CD8-positive, alpha-beta memory T cell (primary cell): ENCODE measurements around the gene GPBP1. TPM values are rescaled to one million over a fixed set of nuclear protein-coding genes. Genes with fewer than 3 reads are reported as not detected.

ENCODE experiments used
- CTCF ChIA-PET: fragments of 350-600 bp; sonication (Branson Sonifier 250); formaldehyde crosslinking; loops from one replicate; lab custom pipeline; 2021; ENCODE audit warnings: antibody characterized with exemption; lab: Charles Lee
- POLR2A ChIA-PET: fragments of 350-600 bp; sonication (Branson Sonifier 250); formaldehyde crosslinking; loops from one replicate; lab custom pipeline; 2021; ENCODE audit warnings: antibody characterized with exemption; lab: Charles Lee
- DNase-seq, 5 donors: peaks; one replicate each; pipeline versions ENCODE4 v3.0.0 to v3.0.0-alpha.2; 2020 to 2022; ENCODE audit warnings: mixed read lengths in 1 of 5
- H3K27ac ChIP-seq: one replicate; pipeline ENCODE4 v1.7.0; 2013; ENCODE audit warnings: low read depth, mild to moderate bottlenecking, low read length, moderate library complexity
- H3K27me3 ChIP-seq: 2 replicates; pipeline ENCODE4 v1.7.0; 2013; ENCODE audit warnings: low read length, mild to moderate bottlenecking; ENCODE audit not compliant: insufficient read depth, poor library complexity, severe bottlenecking
- H3K36me3 ChIP-seq: 2 replicates; pipeline ENCODE4 v1.7.0; 2013; ENCODE audit warnings: mild to moderate bottlenecking, low read length, moderate library complexity; ENCODE audit not compliant: insufficient read depth
- H3K4me1 ChIP-seq: 2 replicates; pipeline ENCODE4 v1.7.0; 2013; ENCODE audit warnings: mild to moderate bottlenecking, low read length, moderate library complexity; ENCODE audit not compliant: insufficient read depth
- H3K4me3 ChIP-seq: 2 replicates; pipeline ENCODE4 v1.7.0; 2013; ENCODE audit warnings: mild to moderate bottlenecking, low read length
- H3K9me3 ChIP-seq: 2 replicates; pipeline ENCODE4 v1.7.0; 2013; ENCODE audit warnings: mild to moderate bottlenecking, low read length
- H3K27ac Mint-ChIP-seq, 8 donors: one replicate each; pipeline ENCODE4 v1.8.0; 2020 to 2021; ENCODE audit warnings: mixed read lengths in 8 of 8, mild to moderate bottlenecking in 6 of 8, inconsistent platforms in 3 of 8, moderate library complexity in 3 of 8
- H3K27me3 Mint-ChIP-seq, 2 donors: one replicate each; pipeline ENCODE4 v1.8.0; 2020 to 2021; ENCODE audit warnings: mixed read lengths in 2 of 2, mild to moderate bottlenecking in 1 of 2, moderate library complexity in 1 of 2
- H3K36me3 Mint-ChIP-seq, 3 donors: one replicate each; pipeline ENCODE4 v1.8.0; 2020 to 2021; ENCODE audit warnings: mixed read lengths in 3 of 3, inconsistent platforms in 1 of 3, mild to moderate bottlenecking in 1 of 3
- H3K4me1 Mint-ChIP-seq, 3 donors: one replicate each; pipeline ENCODE4 v1.8.0; 2020 to 2021; ENCODE audit warnings: mixed read lengths in 3 of 3, inconsistent platforms in 1 of 3, mild to moderate bottlenecking in 1 of 3
- H3K4me3 Mint-ChIP-seq, 7 donors: one replicate each; pipeline ENCODE4 v1.8.0; 2020 to 2021; ENCODE audit warnings: mixed read lengths in 7 of 7, mild to moderate bottlenecking in 6 of 7, moderate library complexity in 4 of 7, inconsistent platforms in 2 of 7
- H3K9me3 Mint-ChIP-seq, 5 donors: one replicate each; pipeline ENCODE4 v1.8.0; 2020 to 2022; ENCODE audit warnings: mixed read lengths in 5 of 5, mild to moderate bottlenecking in 3 of 5, moderate library complexity in 2 of 5, inconsistent platforms in 1 of 5
- polyA plus RNA-seq: library from polyadenylated mRNA; unstranded; fragments of 300-500 nt; fragmentation: Illumina TruSeq; gene quantifications from one replicate; pipeline ENCODE4 v1.2.3, GENCODE V29; 2021
- total RNA-seq, 2 experiments: library from RNA; stranded (reverse); gene quantifications; one replicate each; pipeline ENCODE4 v1.2.3, GENCODE V29; 2021

GPBP1 gene
- total and polyA plus RNA-seq, 3 experiments from 2014 or later, result 77.7 to 101 (median 81.9) TPM

DNA sequence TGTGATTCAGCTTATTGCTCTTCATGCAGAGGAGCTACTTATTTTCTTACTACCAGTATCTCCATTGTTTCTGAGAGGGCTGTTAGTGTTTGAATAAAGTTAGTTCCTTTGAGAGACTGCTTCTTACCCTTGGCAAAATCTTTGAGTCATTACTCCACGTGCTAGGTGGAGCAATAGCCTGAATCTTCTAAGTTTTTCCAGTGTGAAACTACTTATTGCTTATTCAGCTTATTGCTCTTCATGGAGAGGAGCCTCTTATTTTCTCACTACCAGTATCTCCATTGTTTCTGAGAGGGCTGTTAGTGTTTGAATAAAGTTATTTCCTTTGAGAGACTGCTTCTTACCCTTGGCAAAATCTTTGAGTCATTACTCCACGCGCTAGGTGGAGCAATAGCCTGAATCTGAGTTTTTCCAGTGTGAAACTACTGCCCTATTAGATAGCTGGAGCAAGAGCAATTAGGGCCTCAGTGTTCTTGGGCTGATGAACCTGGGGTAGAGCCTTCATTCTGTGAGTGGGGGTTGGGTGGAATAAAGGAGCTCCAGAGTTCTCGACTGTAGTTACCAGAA lies 41.9 kb downstream of the GPBP1 start:
- Histone ChIP-seq H3K4me3 (no peak overlapping the region), H3K36me3 (peaks cover 26% of the 10 kb centered on the region), H3K4me1 (peaks cover 16% of the 10 kb centered on the region), H3K27ac (no peak overlapping the region), H3K27me3 (no peaks in the 10 kb centered on the region), H3K9me3 (no peaks in the 10 kb centered on the region)
- CTCF ChIA-PET, result interaction anchor here (0.8 to 1.5 kb wide), 4 partner anchors 13 to 78 kb away, joined by 3 to 6 read pairs (median 4); no protein-coding TSS in a partner anchor
- H3K4me3 Mint-ChIP-seq, result no peak overlapping the region
- POLR2A ChIA-PET, result no interaction called here
- peak overlapping the region in 6 of 8 donors; percentile 42 to 90 (median 74) for H3K27ac Mint-ChIP-seq
- no peak for DNase-seq
- no peaks in the 10 kb centered on the region for H3K27me3 Mint-ChIP-seq
- H3K36me3 Mint-ChIP-seq, result peaks cover 0 to 59% (median 8%) of the 10 kb centered on the region in 3 donors
- H3K9me3 Mint-ChIP-seq, result no peaks in the 10 kb centered on the region
- peaks cover 49 to 76% (median 57%) of the 10 kb centered on the region in 3 donors for H3K4me1 Mint-ChIP-seq

DNA sequence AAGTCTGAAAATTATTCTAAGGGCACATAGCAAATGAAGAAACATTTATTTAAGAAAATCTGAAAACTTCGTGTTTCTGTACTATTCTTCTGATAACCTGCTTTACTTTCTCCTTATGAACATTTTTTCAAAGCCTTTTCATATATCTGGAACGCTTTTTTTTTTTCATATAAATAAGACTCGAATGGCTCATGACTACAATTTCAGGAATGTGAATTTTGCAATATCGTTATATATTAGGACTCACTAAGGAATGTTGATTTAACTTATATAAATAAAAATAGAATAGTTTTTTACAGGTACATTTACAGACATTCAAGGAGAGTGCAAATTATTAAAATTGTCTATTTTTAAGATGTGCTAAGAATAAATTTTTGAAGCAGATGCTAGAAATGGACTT lies 42.9 kb downstream of the GPBP1 start:
- H3K4me1 ChIP-seq, result peaks cover 10% of the 10 kb centered on the region
- Mint-ChIP-seq H3K4me3 (no peak overlapping the region), H3K27ac (peak overlapping the region in 3 of 8 donors; percentile 72 to 90 (median 82)), H3K9me3 (no peaks in the 10 kb centered on the region), H3K27me3 (no peaks in the 10 kb centered on the region), H3K4me1 (peaks cover 48 to 76% (median 59%) of the 10 kb centered on the region in 3 donors), H3K36me3 (peaks cover 0 to 59% (median 6%) of the 10 kb centered on the region in 3 donors)
- H3K4me3 ChIP-seq, result no peak overlapping the region
- ChIA-PET CTCF (interaction anchor here (1.5 to 4.4 kb wide), 2 partner anchors 79 to 315 kb away, joined by 4 to 33 read pairs; no protein-coding TSS in a partner anchor), POLR2A (interaction anchor here (0.6 kb wide), 1 partner anchor 43 kb away, joined by 3 read pairs; the partner anchor contains the start of gene GPBP1)
- H3K9me3 ChIP-seq, result no peaks in the 10 kb centered on the region
- no peak for DNase-seq
- no peak overlapping the region for H3K27ac ChIP-seq
- no peaks in the 10 kb centered on the region for H3K27me3 ChIP-seq
- peaks cover 26% of the 10 kb centered on the region for H3K36me3 ChIP-seq

GRCh38 chr5:57219386-57219785 lies 45.5 kb downstream of the GPBP1 start:
- ChIA-PET POLR2A (interaction anchor here (0.7 kb wide), 1 partner anchor 1018 kb away, joined by 8 read pairs; no protein-coding TSS in a partner anchor), CTCF (interaction anchor here (0.6 to 4.4 kb wide), 19 partner anchors 19 to 1242 kb away, joined by 3 to 33 read pairs (median 3); partner anchors contain the start of gene SETD9)
- Histone ChIP-seq H3K27ac (no peak overlapping the region), H3K27me3 (no peaks in the 10 kb centered on the region), H3K4me3 (no peak overlapping the region), H3K4me1 (peaks cover 10% of the 10 kb centered on the region), H3K36me3 (peaks cover 18% of the 10 kb centered on the region), H3K9me3 (no peaks in the 10 kb centered on the region)
- Mint-ChIP-seq H3K27ac (peak overlapping the region; percentile 46 to 92 (median 75)), H3K36me3 (peaks cover 0 to 51% (median 4%) of the 10 kb centered on the region in 3 donors), H3K27me3 (no peaks in the 10 kb centered on the region), H3K4me1 (peaks cover 40 to 71% (median 51%) of the 10 kb centered on the region in 3 donors), H3K9me3 (no peaks in the 10 kb centered on the region), H3K4me3 (peak overlapping the region in 1 of 7 donors; percentile 29)
- DNase-seq, result no peak

DNA sequence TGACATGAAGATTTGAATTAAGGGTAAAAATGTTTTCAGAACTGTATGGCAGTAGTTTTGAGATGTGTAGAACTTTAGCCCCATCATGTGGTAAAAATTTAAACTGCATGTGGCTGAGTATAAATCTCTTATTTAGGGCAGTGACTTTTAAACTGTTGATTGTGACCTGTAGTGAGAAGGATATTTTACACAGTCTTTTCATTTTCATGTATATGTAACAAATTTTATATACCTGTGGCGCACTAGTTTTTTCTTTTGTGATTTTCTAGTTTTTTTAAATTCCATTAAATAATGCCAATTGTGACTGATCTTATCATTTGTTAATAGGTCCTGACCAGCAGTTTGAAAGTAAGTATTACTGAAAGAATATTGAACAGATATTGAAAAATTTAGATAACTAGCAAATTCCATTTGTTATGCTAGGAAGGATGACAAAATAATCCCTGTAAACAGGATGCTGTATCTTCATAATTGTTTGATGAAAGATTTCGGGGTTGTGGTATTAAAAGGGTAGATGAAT lies 47.2 kb downstream of the GPBP1 start:
- Histone ChIP-seq H3K27ac (no peak overlapping the region), H3K36me3 (peaks cover 11% of the 10 kb centered on the region), H3K9me3 (no peaks in the 10 kb centered on the region), H3K4me3 (no peak overlapping the region), H3K4me1 (peaks cover 10% of the 10 kb centered on the region), H3K27me3 (no peaks in the 10 kb centered on the region)
- H3K4me1 Mint-ChIP-seq, result peaks cover 38 to 71% (median 50%) of the 10 kb centered on the region in 3 donors
- peak overlapping the region; percentile 34 to 91 (median 73) for H3K27ac Mint-ChIP-seq
- peak in 2 of 5 donors; percentile 58 to 63 for DNase-seq
- no peaks in the 10 kb centered on the region for H3K27me3 Mint-ChIP-seq
- ChIA-PET POLR2A (no interaction called here), CTCF (interaction anchor here (4.4 kb wide), 1 partner anchor 319 kb away, joined by 33 read pairs; no protein-coding TSS in a partner anchor)
- H3K36me3 Mint-ChIP-seq, result peaks cover 0 to 48% (median 2%) of the 10 kb centered on the region in 3 donors
- H3K9me3 Mint-ChIP-seq, result no peaks in the 10 kb centered on the region
- no peak overlapping the region for H3K4me3 Mint-ChIP-seq

DNA sequence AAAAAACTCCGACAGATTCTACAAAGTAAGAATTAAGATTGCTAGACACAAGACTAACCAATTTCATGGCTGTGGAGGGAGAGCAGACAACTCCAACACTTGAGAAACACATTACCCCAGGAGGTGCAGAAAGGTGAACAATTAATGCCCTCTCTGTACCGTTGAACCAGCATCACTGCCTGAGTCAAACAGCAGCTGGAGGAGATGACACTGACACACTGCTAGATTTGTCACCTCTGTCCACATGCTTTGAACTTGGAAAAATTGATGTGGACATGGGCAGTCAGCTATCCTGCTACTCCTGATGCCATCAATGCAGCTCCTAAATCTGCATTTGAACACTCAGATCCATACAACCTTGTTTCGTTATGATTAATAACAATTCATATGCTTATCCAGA lies 51.7 kb downstream of the GPBP1 start:
- H3K4me1 ChIP-seq, result no peaks in the 10 kb centered on the region
- Mint-ChIP-seq H3K4me1 (peaks cover 36 to 60% (median 46%) of the 10 kb centered on the region in 3 donors), H3K9me3 (no peaks in the 10 kb centered on the region), H3K27me3 (no peaks in the 10 kb centered on the region), H3K36me3 (peaks cover 0 to 43% (median 2%) of the 10 kb centered on the region in 3 donors), H3K27ac (peak overlapping the region in 1 of 8 donors; percentile 45), H3K4me3 (peak overlapping the region in 1 of 7 donors; percentile 13)
- DNase-seq, result no peak
- ChIA-PET POLR2A (no interaction called here), CTCF (interaction anchor here (0.9 to 1.7 kb wide), 4 partner anchors 10 to 955 kb away, joined by 3 to 6 read pairs (median 3); no protein-coding TSS in a partner anchor)
- H3K4me3 ChIP-seq, result no peak overlapping the region
- H3K27ac ChIP-seq, result no peak overlapping the region
- no peaks in the 10 kb centered on the region for H3K27me3 ChIP-seq
- H3K36me3 ChIP-seq, result peaks cover 7% of the 10 kb centered on the region
- no peaks in the 10 kb centered on the region for H3K9me3 ChIP-seq

DNA sequence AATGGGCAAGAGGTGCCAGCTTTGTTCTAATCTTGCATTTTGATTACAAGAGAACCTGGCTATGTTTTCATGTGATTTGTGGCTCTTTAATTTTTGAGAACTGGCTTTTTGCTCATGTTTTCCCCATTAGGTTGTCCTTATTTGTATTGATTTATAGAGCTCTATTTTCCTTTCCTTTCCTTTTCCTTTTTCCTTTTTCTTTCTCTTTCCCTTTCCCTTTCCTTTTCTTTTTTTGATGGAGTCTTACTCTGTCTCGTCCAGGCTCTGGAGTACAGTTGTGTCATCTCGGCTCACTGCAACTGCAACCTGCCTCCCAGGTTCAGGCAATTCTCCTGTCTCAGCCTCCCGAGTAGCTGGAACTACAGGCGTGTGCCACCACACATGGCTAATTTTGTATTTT lies 55.5 kb downstream of the GPBP1 start:
- Histone ChIP-seq H3K4me1 (no peaks in the 10 kb centered on the region), H3K4me3 (no peak overlapping the region), H3K36me3 (peaks cover 34% of the 10 kb centered on the region), H3K9me3 (no peaks in the 10 kb centered on the region), H3K27me3 (no peaks in the 10 kb centered on the region), H3K27ac (no peak overlapping the region)
- Mint-ChIP-seq H3K4me1 (peaks cover 38 to 61% (median 47%) of the 10 kb centered on the region in 3 donors), H3K36me3 (peaks cover 12 to 65% (median 16%) of the 10 kb centered on the region in 3 donors), H3K4me3 (no peak overlapping the region), H3K27ac (peak overlapping the region in 1 of 8 donors; percentile 84), H3K27me3 (no peaks in the 10 kb centered on the region), H3K9me3 (no peaks in the 10 kb centered on the region)
- CTCF ChIA-PET, result no interaction called here
- DNase-seq, result no peak
- POLR2A ChIA-PET, result no interaction called here

DNA sequence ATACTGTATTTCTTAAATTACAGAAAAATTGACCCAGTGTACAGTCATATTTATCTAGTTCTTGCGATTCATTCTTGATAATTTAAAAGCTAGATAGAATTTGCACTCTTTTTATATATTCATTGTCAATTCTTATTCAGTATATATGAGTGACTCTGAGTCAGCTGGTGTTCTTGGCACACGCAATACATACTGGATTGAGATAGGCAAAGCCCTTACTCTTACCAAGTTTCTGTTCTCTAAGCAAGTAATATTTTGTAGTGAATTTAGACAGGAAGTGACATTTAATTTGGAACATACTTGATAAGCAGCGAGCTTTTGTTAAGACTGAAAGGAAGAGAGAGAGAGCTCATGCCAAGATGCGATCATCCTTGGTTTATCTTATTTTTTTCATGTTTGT lies 57.7 kb downstream of the GPBP1 start:
- Mint-ChIP-seq H3K27me3 (no peaks in the 10 kb centered on the region), H3K36me3 (peaks cover 12 to 65% (median 19%) of the 10 kb centered on the region in 3 donors), H3K27ac (peak overlapping the region in 2 of 8 donors; percentile 72 to 75), H3K4me1 (peaks cover 37 to 57% (median 51%) of the 10 kb centered on the region in 3 donors), H3K9me3 (no peaks in the 10 kb centered on the region), H3K4me3 (no peak overlapping the region)
- CTCF ChIA-PET, result interaction anchor here (0.6 to 1.3 kb wide), 2 partner anchors 14 to 16 kb away, joined by 3 read pairs; no protein-coding TSS in a partner anchor
- H3K36me3 ChIP-seq, result peaks cover 31% of the 10 kb centered on the region
- no peaks in the 10 kb centered on the region for H3K9me3 ChIP-seq
- no peak for DNase-seq
- POLR2A ChIA-PET, result no interaction called here
- no peak overlapping the region for H3K27ac ChIP-seq
- H3K4me3 ChIP-seq, result no peak overlapping the region
- no peaks in the 10 kb centered on the region for H3K27me3 ChIP-seq
- peaks cover 9% of the 10 kb centered on the region for H3K4me1 ChIP-seq
